Omental fat pad (tissue), 4 donors: Measurements from ENCODE around the gene C19orf25. TPM values are rescaled to one million over a fixed set of nuclear protein-coding genes. Genes with fewer than 3 reads are reported as not detected.

Experiments used
- ATAC-seq: fragments of 150-250 bp; one replicate; pipeline ENCODE4 v1.9.1; 2016; ENCODE audit warnings: mild to moderate bottlenecking, moderate library complexity; ENCODE audit not compliant: low FRiP score
- DNase-seq: peaks from one replicate; pipeline ENCODE4 v3.0.0-alpha.2; 2019; ENCODE audit warnings: low spot score
- CTCF ChIP-seq, 3 donors: fragments of 450-650 bp; IDR thresholded peaks; one replicate each; pipeline ENCODE4 v1.5.1; 2016 to 2017; ENCODE audit warnings: antibody characterized with exemption in 3 of 3, mild to moderate bottlenecking in 3 of 3, moderate library complexity in 2 of 3
- total RNA-seq, 4 donors: library from RNA; depleted of rRNA; stranded (reverse); fragments of >200 nt; gene quantifications; one replicate each; pipeline ENCODE4 v1.1.0, GENCODE V29; 2016

The C19orf25 gene
- total RNA-seq, 4 donors from 2014 or later = 17.6 to 26.2 (median 20.6) TPM

- ATAC-seq (no peak), DNase-seq (no peak)
- TF ChIP-seq CTCF (IDR thresholded peaks at IDR 0.05) = no peak
Observed at GRCh38 chr19:1427221-1427920, 51.6 kb downstream of the C19orf25 start.

- no peak for TF ChIP-seq CTCF (IDR thresholded peaks at IDR 0.05)
- DNase-seq (no peak), ATAC-seq (no peak)
Observed at GRCh38 chr19:1426736-1427135, 52.3 kb downstream of the C19orf25 start.

- TF ChIP-seq CTCF (IDR thresholded peaks at IDR 0.05) = no peak
- ATAC-seq (no peak), DNase-seq (no peak)
Observed at GRCh38 chr19:1425902-1426301, 53.1 kb downstream of the C19orf25 start.

GRCh38 chr19:1425102-1425837 is 53.7 kb downstream of the C19orf25 start:
- TF ChIP-seq CTCF (IDR thresholded peaks at IDR 0.05) = no peak
- no peak for DNase-seq
- no peak for ATAC-seq

- ATAC-seq (no peak), DNase-seq (no peak)
- no peak for TF ChIP-seq CTCF (IDR thresholded peaks at IDR 0.05)
Observed at GRCh38 chr19:1424192-1424955, 54.6 kb downstream of the C19orf25 start.

GRCh38 chr19:1423436-1424191 is 55.4 kb downstream of the C19orf25 start:
- no peak for ATAC-seq
- no peak for TF ChIP-seq CTCF (IDR thresholded peaks at IDR 0.05)
- no peak for DNase-seq

Other genes starting within 250 kb of the C19orf25 start
- 10 to 100 TPM in 1 of 4 donors, 1 to 10 TPM in 1, under 1 TPM in 1, not detected in 1; 0.63 to 19.6 (median 2.2) TPM for gene CBARP, start 241.2 kb downstream of the C19orf25 start, total RNA-seq
- gene ATP5F1D, start 237.5 kb downstream of the C19orf25 start, total RNA-seq = 10 to 100 TPM; 46.4 to 76.0 (median 60.2) TPM
- gene MIDN, start 230.6 kb downstream of the C19orf25 start, total RNA-seq = 10 to 100 TPM; 24.5 to 68.6 (median 44.1) TPM
- gene CIRBP, start 209.9 kb downstream of the C19orf25 start, total RNA-seq = 100 to 1,000 TPM; 292 to 484 (median 372) TPM
- 10 to 100 TPM; 47.2 to 69.1 (median 59.3) TPM for gene FAM174C, start 203.7 kb downstream of the C19orf25 start, total RNA-seq
- not detected for gene EFNA2, start 193.3 kb downstream of the C19orf25 start, total RNA-seq
- gene NDUFS7, start 95.3 kb downstream of the C19orf25 start, total RNA-seq = 100 to 1,000 TPM in 3 of 4 donors, 10 to 100 TPM in 1; 80.3 to 121 (median 114) TPM
- gene GAMT, start 77.7 kb downstream of the C19orf25 start, total RNA-seq = 10 to 100 TPM; 10.8 to 16.2 (median 13.7) TPM
- gene DAZAP1, start 71.6 kb downstream of the C19orf25 start, total RNA-seq = 10 to 100 TPM; 47.3 to 55.7 (median 51.1) TPM
- gene RPS15, start 40.8 kb downstream of the C19orf25 start, total RNA-seq = 1,000 to 10,000 TPM; 2,522 to 3,708 (median 2,994) TPM
- under 1 TPM in 2 of 4 donors, not detected in 2; 0.12 to 0.19 TPM for gene APC2, start 29.1 kb downstream of the C19orf25 start, total RNA-seq
- 1 to 10 TPM; 1.4 to 2.4 (median 2.2) TPM for gene PCSK4, start 11.1 kb upstream of the C19orf25 start, total RNA-seq
- 1 to 10 TPM; 1.6 to 4.5 (median 2.8) TPM for gene REEP6, start 12.0 kb upstream of the C19orf25 start, total RNA-seq
- 1 to 10 TPM in 2 of 4 donors, under 1 TPM in 2; 0.60 to 4.3 (median 0.89) TPM for gene ADAMTSL5, start 33.8 kb upstream of the C19orf25 start, total RNA-seq
- not detected for gene PLK5, start 44.9 kb upstream of the C19orf25 start, total RNA-seq
- gene MEX3D, start 89.1 kb upstream of the C19orf25 start, total RNA-seq = 10 to 100 TPM in 1 of 4 donors, 1 to 10 TPM in 3; 3.3 to 10.2 (median 7.7) TPM
- gene MBD3, start 113.7 kb upstream of the C19orf25 start, total RNA-seq = 100 to 1,000 TPM in 1 of 4 donors, 10 to 100 TPM in 3; 71.1 to 100 (median 78.3) TPM
- 10 to 100 TPM; 56.6 to 83.2 (median 64.6) TPM for gene UQCR11, start 126.2 kb upstream of the C19orf25 start, total RNA-seq
- gene TCF3, start 173.4 kb upstream of the C19orf25 start, total RNA-seq = 10 to 100 TPM; 24.2 to 46.6 (median 40.4) TPM